Measurements from ENCODE around the gene MAP2K2. TPM values are rescaled to one million over a fixed set of nuclear protein-coding genes. Genes with fewer than 3 reads are reported as not detected.
"Not testable (repeated sequence)": the region's sequence is repeated elsewhere in the genome, so short reads cannot be mapped to it uniquely, and the experiment has no call there.

MAP2K2 gene
- total RNA-seq, 2 experiments from 2014 or later = 108 to 133 TPM

DNA sequence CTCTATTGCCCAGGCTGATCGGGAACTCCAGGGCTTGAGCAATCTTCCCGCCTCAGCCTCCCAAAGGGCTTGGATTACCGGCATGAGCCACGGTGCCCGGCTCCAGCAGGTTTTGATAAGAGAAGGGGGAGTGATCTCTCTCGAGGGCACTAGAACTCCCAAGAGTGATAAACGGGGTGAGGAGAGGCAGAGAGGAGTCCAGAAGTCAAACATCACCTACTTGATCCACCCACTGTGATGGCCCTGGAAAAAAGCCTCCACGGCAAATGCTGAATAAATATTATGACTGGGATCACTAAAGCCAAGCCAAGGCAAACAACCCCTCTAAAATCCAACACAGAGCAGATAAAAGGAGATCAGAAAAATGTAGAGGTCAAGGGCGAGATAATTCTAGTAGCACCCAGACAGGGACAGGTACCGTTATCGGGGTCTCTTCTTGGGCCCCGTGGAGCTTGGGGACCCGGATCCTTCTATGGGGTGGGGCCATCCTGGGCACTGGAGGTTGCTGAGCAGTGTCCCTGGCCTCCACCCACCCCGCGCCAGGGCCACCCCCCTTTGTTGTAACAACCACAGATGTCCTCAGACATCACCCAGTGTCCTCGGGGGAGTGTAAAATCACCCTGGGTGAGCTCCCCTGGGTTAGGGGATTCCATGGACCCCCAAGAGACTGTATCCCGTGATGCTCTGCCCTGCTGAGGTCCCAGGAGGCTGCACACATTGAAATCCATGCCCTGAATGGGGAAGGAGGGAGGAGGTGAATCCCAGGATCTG is 25.8 kb upstream of the MAP2K2 start:
- CTCF ChIA-PET = interaction anchor here (0.5 kb wide), 1 partner anchor 123 kb away, joined by 7 read pairs; no protein-coding TSS in a partner anchor
- no peak overlapping the region for H3K4me3 Mint-ChIP-seq
- no peak overlapping the region for H3K27ac Mint-ChIP-seq
- POLR2A ChIA-PET = no interaction called here
- peaks cover 10% of the 10 kb centered on the region for H3K27me3 Mint-ChIP-seq
- ATAC-seq = no peak
- H3K9me3 Mint-ChIP-seq (ENCODE audit: low read depth) = no peaks in the 10 kb centered on the region
- H3K36me3 Mint-ChIP-seq (ENCODE audit: low read depth) = no peaks in the 10 kb centered on the region
- intact Hi-C loops (cut with DNase I, micrococcal nuclease) = loop anchor here in 1 of 2 experiments (10.0 kb wide), 1 partner anchor 55 kb away; no protein-coding TSS in a partner anchor
- H3K4me1 Mint-ChIP-seq = peaks cover 5% of the 10 kb centered on the region
- no peak for DNase-seq

GRCh38 chr19:4144666-4145249 is 20.8 kb upstream of the MAP2K2 start:
- no peak overlapping the region for H3K4me3 Mint-ChIP-seq
- H3K4me1 Mint-ChIP-seq = peaks cover 8% of the 10 kb centered on the region
- no peaks in the 10 kb centered on the region for H3K9me3 Mint-ChIP-seq (ENCODE audit: low read depth)
- POLR2A ChIA-PET = no interaction called here
- intact Hi-C loops (cut with DNase I, micrococcal nuclease) = loop anchor here in 1 of 2 experiments (10.0 kb wide), 1 partner anchor 60 kb away; no protein-coding TSS in a partner anchor
- no peak for ATAC-seq
- no peak overlapping the region for H3K27ac Mint-ChIP-seq
- H3K27me3 Mint-ChIP-seq = peaks cover 10% of the 10 kb centered on the region
- H3K36me3 Mint-ChIP-seq (ENCODE audit: low read depth) = no peaks in the 10 kb centered on the region
- no peak for DNase-seq
- CTCF ChIA-PET = no interaction called here

DNA sequence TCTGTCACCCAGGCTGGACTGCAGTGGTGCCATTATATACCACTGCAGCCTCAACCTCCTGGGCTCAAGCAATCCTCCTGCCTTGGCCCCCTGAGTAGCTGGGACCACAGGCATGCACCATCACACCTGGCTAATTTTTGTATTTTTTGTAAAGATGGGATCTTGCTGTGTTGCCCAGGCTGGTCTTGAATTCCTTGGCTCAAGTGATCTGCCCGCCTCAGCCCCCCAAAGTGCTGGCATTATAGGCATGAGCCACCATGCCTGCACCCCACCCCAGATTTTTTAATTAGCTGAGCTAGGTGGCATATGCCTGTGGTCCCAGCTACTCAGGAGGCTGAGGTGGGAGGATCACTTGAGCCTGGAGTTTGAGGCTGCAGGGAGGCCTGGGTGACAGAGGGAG is 19.0 kb upstream of the MAP2K2 start:
- H3K27ac Mint-ChIP-seq; POLR2A ChIA-PET; H3K27me3 Mint-ChIP-seq; H3K4me3 Mint-ChIP-seq; H3K9me3 Mint-ChIP-seq (ENCODE audit: low read depth); H3K36me3 Mint-ChIP-seq (ENCODE audit: low read depth); CTCF ChIA-PET; ATAC-seq; DNase-seq: not testable (repeated sequence)
- H3K4me1 Mint-ChIP-seq = peaks cover 10% of the 10 kb centered on the region
- intact Hi-C loops (cut with DNase I, micrococcal nuclease) = loop anchor here in 1 of 2 experiments (10.0 kb wide), 1 partner anchor 62 kb away; no protein-coding TSS in a partner anchor

DNA sequence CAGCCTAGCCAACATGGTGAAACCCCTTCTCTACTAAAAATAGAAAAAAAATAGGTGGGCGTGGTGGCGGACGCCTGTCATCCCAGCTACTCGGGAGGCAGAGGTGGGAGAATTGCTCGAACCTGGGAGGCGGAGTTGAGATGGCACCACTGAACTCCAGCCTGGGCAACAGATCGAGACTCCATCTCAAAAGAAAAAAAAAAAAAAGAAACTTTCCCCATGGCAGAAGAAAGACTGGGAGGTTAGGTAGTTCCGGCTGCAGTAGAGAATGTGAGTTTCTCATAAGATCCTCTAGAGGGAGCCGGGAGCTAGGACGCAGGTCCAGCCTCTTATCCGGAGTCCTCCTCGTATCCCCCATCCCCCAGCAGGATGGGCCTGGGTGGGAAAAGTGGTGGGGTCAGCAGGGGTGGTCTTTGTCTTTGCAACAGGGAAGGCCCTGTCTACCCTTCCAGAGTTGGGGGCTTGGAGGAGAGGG is 16.4 kb upstream of the MAP2K2 start:
- Mint-ChIP-seq H3K36me3 (ENCODE audit: low read depth) (no peaks in the 10 kb centered on the region), H3K4me1 (peaks cover 10% of the 10 kb centered on the region), H3K4me3 (peak overlapping the region; percentile 23), H3K27me3 (peaks cover 4% of the 10 kb centered on the region), H3K9me3 (ENCODE audit: low read depth) (no peaks in the 10 kb centered on the region), H3K27ac (no peak overlapping the region)
- ATAC-seq (peak; percentile 89), DNase-seq (peak; percentile 48)
- intact Hi-C loops (cut with DNase I, micrococcal nuclease) = loop anchor here (1.0 to 10.0 kb wide), 2 partner anchors 16 to 65 kb away; partner anchors contain the start of gene MAP2K2 (in 1 of the 2)
- POLR2A ChIA-PET = interaction anchor here (1.1 kb wide), 1 partner anchor 78 kb away, joined by 3 read pairs; no protein-coding TSS in a partner anchor
- CTCF ChIA-PET = interaction anchor here (0.6 to 2.3 kb wide), 33 partner anchors 7 to 626 kb away, joined by 3 to 13 read pairs (median 4); partner anchors contain the start of genes APBA3, CREB3L3, EEF2 and MRPL54

GRCh38 chr19:4139614-4140236 is 15.8 kb upstream of the MAP2K2 start:
- H3K9me3 Mint-ChIP-seq (ENCODE audit: low read depth) = no peaks in the 10 kb centered on the region
- ChIA-PET CTCF (interaction anchor here (0.6 to 2.3 kb wide), 29 partner anchors 8 to 625 kb away, joined by 3 to 13 read pairs (median 4); partner anchors contain the start of genes CREB3L3, EEF2 and MRPL54), POLR2A (interaction anchor here (1.1 kb wide), 1 partner anchor 77 kb away, joined by 3 read pairs; no protein-coding TSS in a partner anchor)
- peak; percentile 94 for DNase-seq
- H3K27me3 Mint-ChIP-seq = peaks cover 3% of the 10 kb centered on the region
- intact Hi-C loops (cut with DNase I, micrococcal nuclease) = loop anchor here (1.0 to 10.0 kb wide), 6 partner anchors 15 to 153 kb away; partner anchors contain the start of genes EEF2 (in 1 of the 2), MAP2K2 (in 1 of the 2) and ZBTB7A (in 1 of the 2)
- H3K4me1 Mint-ChIP-seq = peaks cover 10% of the 10 kb centered on the region
- peak overlapping the region; percentile 34 for H3K27ac Mint-ChIP-seq
- H3K36me3 Mint-ChIP-seq (ENCODE audit: low read depth) = no peaks in the 10 kb centered on the region
- peak; percentile 92 for ATAC-seq
- peak overlapping the region; percentile 23 for H3K4me3 Mint-ChIP-seq

- no peak for DNase-seq
- Mint-ChIP-seq H3K4me3 (no peak overlapping the region), H3K27ac (no peak overlapping the region), H3K4me1 (peaks cover 10% of the 10 kb centered on the region), H3K27me3 (no peaks in the 10 kb centered on the region), H3K9me3 (ENCODE audit: low read depth) (no peaks in the 10 kb centered on the region), H3K36me3 (ENCODE audit: low read depth) (no peaks in the 10 kb centered on the region)
- intact Hi-C loops (cut with DNase I, micrococcal nuclease) = loop anchor here (5.0 kb wide), 2 partner anchors 71 to 151 kb away; partner anchors contain the start of genes EEF2 (in 1 of the 2) and ZBTB7A (in 1 of the 2)
- ATAC-seq = no peak
- CTCF ChIA-PET = interaction anchor here (1.2 to 1.3 kb wide), 2 partner anchors 24 to 63 kb away, joined by 4 read pairs; no protein-coding TSS in a partner anchor
- POLR2A ChIA-PET = no interaction called here
Observed at GRCh38 chr19:4138445-4138844, 14.5 kb upstream of the MAP2K2 start.

- ChIA-PET POLR2A (no interaction called here), CTCF (no interaction called here)
- DNase-seq (no peak), ATAC-seq (no peak)
- Mint-ChIP-seq H3K27ac (no peak overlapping the region), H3K9me3 (ENCODE audit: low read depth) (no peaks in the 10 kb centered on the region), H3K4me1 (peaks cover 10% of the 10 kb centered on the region), H3K4me3 (no peak overlapping the region), H3K36me3 (ENCODE audit: low read depth) (no peaks in the 10 kb centered on the region), H3K27me3 (no peaks in the 10 kb centered on the region)
- intact Hi-C loops (cut with DNase I, micrococcal nuclease) = loop anchor here (5.0 kb wide), 2 partner anchors 69 to 149 kb away; partner anchors contain the start of genes EEF2 (in 1 of the 2) and ZBTB7A (in 1 of the 2)
Observed at GRCh38 chr19:4136680-4137088, 12.8 kb upstream of the MAP2K2 start.

- H3K36me3 Mint-ChIP-seq (ENCODE audit: low read depth); ATAC-seq; H3K4me1 Mint-ChIP-seq; H3K27ac Mint-ChIP-seq; H3K4me3 Mint-ChIP-seq; DNase-seq; CTCF ChIA-PET; H3K9me3 Mint-ChIP-seq (ENCODE audit: low read depth); POLR2A ChIA-PET; H3K27me3 Mint-ChIP-seq: not testable (repeated sequence)
- intact Hi-C loops (cut with DNase I, micrococcal nuclease) = loop anchor here (5.0 kb wide), 2 partner anchors 68 to 148 kb away; partner anchors contain the start of genes EEF2 (in 1 of the 2) and ZBTB7A (in 1 of the 2)
Observed at GRCh38 chr19:4135386-4135785, 11.5 kb upstream of the MAP2K2 start.

DNA sequence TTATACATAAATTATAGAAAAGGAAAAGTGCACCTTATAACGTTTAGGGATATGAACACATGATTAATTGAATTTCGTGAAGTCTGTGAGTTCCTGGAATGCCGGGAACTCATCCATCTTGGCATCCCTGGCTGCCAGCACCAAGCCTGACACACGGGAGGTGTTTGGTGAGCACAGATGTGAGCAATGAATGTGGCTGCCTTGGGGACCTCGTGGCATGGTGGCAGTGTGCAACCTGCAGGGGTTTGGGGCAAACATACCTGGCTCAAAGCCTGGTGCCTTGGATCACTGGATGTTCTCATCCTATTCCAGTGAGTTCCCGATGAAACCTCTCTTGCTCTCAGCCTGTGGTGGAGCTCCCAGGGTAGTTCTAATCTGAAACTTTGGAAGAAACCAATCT is 10.4 kb upstream of the MAP2K2 start:
- intact Hi-C loops (cut with DNase I, micrococcal nuclease) = no loop called here
- H3K4me3 Mint-ChIP-seq = no peak overlapping the region
- no peak for DNase-seq
- no peaks in the 10 kb centered on the region for H3K36me3 Mint-ChIP-seq (ENCODE audit: low read depth)
- H3K9me3 Mint-ChIP-seq (ENCODE audit: low read depth) = no peaks in the 10 kb centered on the region
- POLR2A ChIA-PET = no interaction called here
- CTCF ChIA-PET = no interaction called here
- H3K4me1 Mint-ChIP-seq = no peaks in the 10 kb centered on the region
- no peaks in the 10 kb centered on the region for H3K27me3 Mint-ChIP-seq
- no peak overlapping the region for H3K27ac Mint-ChIP-seq
- no peak for ATAC-seq

DNA sequence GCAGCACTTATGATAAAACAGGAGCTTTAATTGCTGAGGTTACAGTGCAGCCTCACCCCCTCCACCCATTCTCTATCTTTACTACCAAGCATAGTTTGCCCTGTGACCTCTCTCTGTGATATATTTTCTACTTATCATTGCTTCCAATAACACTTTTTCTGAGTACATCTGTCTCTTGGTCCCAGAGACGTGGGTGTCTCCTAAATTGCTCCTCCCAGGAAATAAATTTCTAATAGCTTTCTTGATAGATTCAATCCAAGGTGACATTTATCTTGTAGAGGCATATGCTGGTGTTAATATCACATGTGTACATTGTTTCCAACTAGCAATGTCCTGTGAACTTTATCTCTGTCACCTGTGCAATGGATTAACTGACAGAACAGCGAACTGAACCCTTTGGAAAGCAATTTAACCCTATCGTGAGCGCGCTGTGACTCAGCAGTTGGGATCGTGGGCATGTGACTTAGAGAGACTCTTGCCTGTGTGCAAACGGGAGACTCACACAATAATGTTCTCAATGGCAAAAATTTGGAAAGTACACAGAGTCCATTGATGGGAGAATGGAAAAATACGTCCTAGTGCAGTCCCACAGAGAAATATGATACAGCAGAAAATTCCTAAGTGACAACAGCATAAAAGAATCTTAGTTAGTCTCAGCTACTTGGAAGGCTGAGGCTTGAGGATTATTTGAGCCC is 7.0 kb upstream of the MAP2K2 start:
- H3K27ac Mint-ChIP-seq = no peak overlapping the region
- no peaks in the 10 kb centered on the region for H3K27me3 Mint-ChIP-seq
- ATAC-seq (no peak), DNase-seq (no peak)
- no peaks in the 10 kb centered on the region for H3K4me1 Mint-ChIP-seq
- H3K4me3 Mint-ChIP-seq = no peak overlapping the region
- ChIA-PET POLR2A (no interaction called here), CTCF (interaction anchor here (0.5 to 1.9 kb wide), 2 partner anchors 9 to 218 kb away, joined by 3 to 7 read pairs; no protein-coding TSS in a partner anchor)
- intact Hi-C loops (cut with DNase I, micrococcal nuclease) = no loop called here
- no peaks in the 10 kb centered on the region for H3K36me3 Mint-ChIP-seq (ENCODE audit: low read depth)
- H3K9me3 Mint-ChIP-seq (ENCODE audit: low read depth) = no peaks in the 10 kb centered on the region
